ENCODE results near the gene HPD.

The HPD gene

GRCh38 chr12:121849665-121850064 is 9.0 kb downstream of the HPD start:
- no peak for TF ChIP-seq ZNF70 (CRISPR knock-in tag; IDR thresholded peaks at IDR 0.05)
- TF ChIP-seq ZNF8 (CRISPR knock-in tag; IDR thresholded peaks at IDR 0.05), result no peak
- no peak for TF ChIP-seq CSDC2 (CRISPR knock-in tag; IDR thresholded peaks at IDR 0.05)
- TF ChIP-seq, protein P1, sequence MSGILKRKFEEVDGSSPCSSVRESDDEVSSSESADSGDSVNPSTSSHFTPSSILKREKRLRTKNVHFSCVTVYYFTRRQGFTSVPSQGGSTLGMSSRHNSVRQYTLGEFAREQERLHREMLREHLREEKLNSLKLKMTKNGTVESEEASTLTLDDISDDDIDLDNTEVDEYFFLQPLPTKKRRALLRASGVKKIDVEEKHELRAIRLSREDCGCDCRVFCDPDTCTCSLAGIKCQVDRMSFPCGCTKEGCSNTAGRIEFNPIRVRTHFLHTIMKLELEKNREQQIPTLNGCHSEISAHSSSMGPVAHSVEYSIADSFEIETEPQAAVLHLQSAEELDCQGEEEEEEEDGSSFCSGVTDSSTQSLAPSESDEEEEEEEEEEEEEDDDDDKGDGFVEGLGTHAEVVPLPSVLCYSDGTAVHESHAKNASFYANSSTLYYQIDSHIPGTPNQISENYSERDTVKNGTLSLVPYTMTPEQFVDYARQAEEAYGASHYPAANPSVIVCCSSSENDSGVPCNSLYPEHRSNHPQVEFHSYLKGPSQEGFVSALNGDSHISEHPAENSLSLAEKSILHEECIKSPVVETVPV (CRISPR knock-in tag; IDR thresholded peaks at IDR 0.05), result no peak
- TF ChIP-seq ZFP3 (CRISPR knock-in tag; IDR thresholded peaks at IDR 0.05), result no peak
- TF ChIP-seq ZNF565 (CRISPR knock-in tag; conservative IDR thresholded peaks at IDR 0.05; ENCODE audit: low read depth), result no peak
- TF ChIP-seq ARNTL (CRISPR knock-in tag; IDR thresholded peaks at IDR 0.05; ENCODE audit: borderline replicate concordance, low read depth), result no peak
- TF ChIP-seq GLIS3 (CRISPR knock-in tag; IDR thresholded peaks at IDR 0.05), result no peak
- no peak for TF ChIP-seq SNAI2 (CRISPR knock-in tag; IDR thresholded peaks at IDR 0.05)
- TF ChIP-seq POU6F1 (CRISPR knock-in tag; IDR thresholded peaks at IDR 0.05; ENCODE audit: borderline replicate concordance, low read depth), result no peak
- no peak for TF ChIP-seq PPARA (CRISPR knock-in tag; IDR thresholded peaks at IDR 0.05; ENCODE audit: borderline replicate concordance)
- no peak for TF ChIP-seq PATZ1 (CRISPR knock-in tag; IDR thresholded peaks at IDR 0.05; ENCODE audit: borderline replicate concordance)
- no peak for TF ChIP-seq TOX (CRISPR knock-in tag; IDR thresholded peaks at IDR 0.05; ENCODE audit: borderline replicate concordance)
- no peak for TF ChIP-seq BACH2 (CRISPR knock-in tag; IDR thresholded peaks at IDR 0.05; ENCODE audit: borderline replicate concordance)
- no peak for ATAC-seq

- TF ChIP-seq ESRRG (CRISPR knock-in tag; IDR thresholded peaks at IDR 0.05) (no peak), POU6F1 (CRISPR knock-in tag; IDR thresholded peaks at IDR 0.05; ENCODE audit: borderline replicate concordance, low read depth) (no peak), PATZ1 (CRISPR knock-in tag; IDR thresholded peaks at IDR 0.05; ENCODE audit: borderline replicate concordance) (no peak), RARB (CRISPR knock-in tag; IDR thresholded peaks at IDR 0.05) (no peak), TOX (CRISPR knock-in tag; IDR thresholded peaks at IDR 0.05; ENCODE audit: borderline replicate concordance) (no peak), CREB5 (CRISPR knock-in tag; IDR thresholded peaks at IDR 0.05; ENCODE audit: low read depth) (no peak)
- TF ChIP-seq, protein P1 (CRISPR knock-in tag; IDR thresholded peaks at IDR 0.05), result no peak
- no peak for ATAC-seq
Observed at GRCh38 chr12:121849211-121849610, 9.4 kb downstream of the HPD start.

DNA sequence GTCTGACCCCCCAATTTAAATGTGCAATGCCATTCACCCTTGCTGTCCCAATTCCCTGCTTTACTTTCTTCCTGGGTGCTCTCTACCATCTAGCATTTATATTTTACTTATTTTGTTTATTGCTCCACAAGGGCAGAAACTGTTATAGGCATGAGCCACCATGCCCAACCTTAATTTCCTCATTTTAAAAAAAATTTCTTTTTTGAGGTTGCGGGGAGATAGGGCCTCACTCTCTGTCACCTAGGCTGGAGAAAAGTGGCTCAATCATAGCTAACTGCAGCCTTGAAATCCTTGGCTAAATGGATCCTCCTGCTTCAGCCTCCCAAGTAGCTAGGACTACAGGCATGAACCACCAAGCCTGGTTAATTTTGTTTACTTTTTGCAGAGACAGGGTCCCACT is 13.0 kb downstream of the HPD start:
- ATAC-seq, result no peak
- TF ChIP-seq ZNF565 (CRISPR knock-in tag; conservative IDR thresholded peaks at IDR 0.05; ENCODE audit: low read depth) (no peak), POU6F1 (CRISPR knock-in tag; IDR thresholded peaks at IDR 0.05; ENCODE audit: borderline replicate concordance, low read depth) (no peak), TCF4 (CRISPR knock-in tag; IDR thresholded peaks at IDR 0.05; ENCODE audit: borderline replicate concordance) (no peak), ESRRG (CRISPR knock-in tag; IDR thresholded peaks at IDR 0.05) (no peak), ZFP30 (CRISPR knock-in tag; IDR thresholded peaks at IDR 0.05) (no peak), SNAI2 (CRISPR knock-in tag; IDR thresholded peaks at IDR 0.05) (no peak), RARB (CRISPR knock-in tag; IDR thresholded peaks at IDR 0.05) (no peak)
- TF ChIP-seq, protein P2, sequence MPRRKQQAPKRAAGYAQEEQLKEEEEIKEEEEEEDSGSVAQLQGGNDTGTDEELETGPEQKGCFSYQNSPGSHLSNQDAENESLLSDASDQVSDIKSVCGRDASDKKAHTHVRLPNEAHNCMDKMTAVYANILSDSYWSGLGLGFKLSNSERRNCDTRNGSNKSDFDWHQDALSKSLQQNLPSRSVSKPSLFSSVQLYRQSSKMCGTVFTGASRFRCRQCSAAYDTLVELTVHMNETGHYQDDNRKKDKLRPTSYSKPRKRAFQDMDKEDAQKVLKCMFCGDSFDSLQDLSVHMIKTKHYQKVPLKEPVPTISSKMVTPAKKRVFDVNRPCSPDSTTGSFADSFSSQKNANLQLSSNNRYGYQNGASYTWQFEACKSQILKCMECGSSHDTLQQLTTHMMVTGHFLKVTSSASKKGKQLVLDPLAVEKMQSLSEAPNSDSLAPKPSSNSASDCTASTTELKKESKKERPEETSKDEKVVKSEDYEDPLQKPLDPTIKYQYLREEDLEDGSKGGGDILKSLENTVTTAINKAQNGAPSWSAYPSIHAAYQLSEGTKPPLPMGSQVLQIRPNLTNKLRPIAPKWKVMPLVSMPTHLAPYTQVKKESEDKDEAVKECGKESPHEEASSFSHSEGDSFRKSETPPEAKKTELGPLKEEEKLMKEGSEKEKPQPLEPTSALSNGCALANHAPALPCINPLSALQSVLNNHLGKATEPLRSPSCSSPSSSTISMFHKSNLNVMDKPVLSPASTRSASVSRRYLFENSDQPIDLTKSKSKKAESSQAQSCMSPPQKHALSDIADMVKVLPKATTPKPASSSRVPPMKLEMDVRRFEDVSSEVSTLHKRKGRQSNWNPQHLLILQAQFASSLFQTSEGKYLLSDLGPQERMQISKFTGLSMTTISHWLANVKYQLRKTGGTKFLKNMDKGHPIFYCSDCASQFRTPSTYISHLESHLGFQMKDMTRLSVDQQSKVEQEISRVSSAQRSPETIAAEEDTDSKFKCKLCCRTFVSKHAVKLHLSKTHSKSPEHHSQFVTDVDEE (CRISPR knock-in tag; IDR thresholded peaks at IDR 0.05), result no peak
